AG09309 (cell line): ENCODE data around the gene RIN3.

ENCODE experiments used
- DNase-seq: peaks from one replicate; pipeline ENCODE4 v3.0.0-alpha.2; 2010; ENCODE audit warnings: low read depth
- H3K4me3 ChIP-seq: 2 replicates; pipeline ENCODE4 v1.5.1; 2011; ENCODE audit warnings: mild to moderate bottlenecking, low read depth, low read length, moderate library complexity; ENCODE audit not compliant: control insufficient read depth
- CTCF ChIP-seq: IDR thresholded peaks from 2 replicates; pipeline ENCODE4 v1.5.1; 2011; ENCODE audit warnings: mild to moderate bottlenecking, low read depth, low read length, inconsistent platforms; ENCODE audit not compliant: insufficient read depth, control insufficient read depth; ENCODE audit errors: missing control alignments

Gene RIN3

DNA sequence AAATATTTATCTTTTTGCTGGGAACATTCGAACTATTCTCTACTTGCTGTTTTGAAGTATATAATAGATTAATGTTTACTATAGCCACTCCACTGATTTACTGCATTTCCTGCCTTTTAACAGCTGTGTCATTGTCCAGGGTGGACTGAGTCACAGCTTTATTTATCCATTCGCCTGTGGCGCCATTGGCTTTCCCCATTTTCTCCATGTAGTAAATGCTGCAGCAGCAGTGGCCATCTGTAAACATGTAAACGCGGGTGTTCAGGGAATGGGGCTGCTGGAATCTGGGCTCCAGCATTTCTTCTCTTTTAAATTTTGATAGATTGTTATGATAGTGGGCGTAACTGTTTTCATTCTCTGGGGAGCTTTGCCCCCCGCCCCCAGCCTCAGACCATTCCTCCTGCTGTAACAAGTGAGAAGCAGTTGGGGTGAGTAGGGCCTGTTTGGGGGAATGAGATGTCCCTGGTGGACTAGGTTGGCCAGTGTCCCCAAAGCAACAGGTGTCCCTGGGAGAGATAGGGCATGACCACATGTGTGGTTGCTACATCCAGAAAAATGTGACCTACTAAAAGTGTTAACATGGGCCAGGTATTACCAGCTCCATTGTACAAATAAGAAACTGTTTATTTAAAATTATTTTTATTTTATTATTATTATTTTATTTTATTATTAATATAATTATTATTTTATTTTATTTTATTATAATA is 32.9 kb downstream of the RIN3 start:
- no peak for DNase-seq
- no peak for TF ChIP-seq CTCF
- H3K4me3 ChIP-seq = no peak overlapping the region

GRCh38 chr14:92549105-92549858 is 35.7 kb downstream of the RIN3 start:
- no peak for TF ChIP-seq CTCF
- no peak for DNase-seq
- no peak overlapping the region for H3K4me3 ChIP-seq

GRCh38 chr14:92549859-92550230 is 36.3 kb downstream of the RIN3 start:
- no peak for DNase-seq
- no peak overlapping the region for H3K4me3 ChIP-seq
- TF ChIP-seq CTCF = no peak

GRCh38 chr14:92551044-92551841 is 37.7 kb downstream of the RIN3 start:
- no peak for TF ChIP-seq CTCF
- no peak for DNase-seq

DNA sequence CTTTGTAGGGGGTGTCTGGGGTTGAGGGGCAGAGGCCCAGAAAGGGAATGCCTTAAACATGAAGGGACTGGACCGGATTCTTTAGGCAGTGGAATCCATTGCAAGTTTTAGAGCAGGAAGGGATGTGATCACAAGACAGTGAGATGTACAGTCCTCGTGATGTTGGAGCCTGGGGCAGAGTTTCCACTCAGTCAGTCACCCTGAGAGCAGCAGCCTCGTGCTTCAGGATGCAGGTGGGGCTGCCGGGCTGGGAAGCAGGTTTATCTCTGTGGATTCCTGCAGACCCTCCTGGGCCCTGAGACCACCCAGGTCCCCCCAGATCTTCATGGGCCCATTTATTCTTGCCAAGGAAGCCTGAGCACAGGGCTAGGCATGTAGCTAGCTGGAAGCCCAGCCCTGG is 38.5 kb downstream of the RIN3 start:
- H3K4me3 ChIP-seq = no peak overlapping the region
- TF ChIP-seq CTCF = no peak
- DNase-seq = no peak

More at GRCh38 chr14:92551044-92551841, 37.7 kb downstream of the RIN3 start:
- H3K4me3 ChIP-seq = no peak overlapping the region

DNA sequence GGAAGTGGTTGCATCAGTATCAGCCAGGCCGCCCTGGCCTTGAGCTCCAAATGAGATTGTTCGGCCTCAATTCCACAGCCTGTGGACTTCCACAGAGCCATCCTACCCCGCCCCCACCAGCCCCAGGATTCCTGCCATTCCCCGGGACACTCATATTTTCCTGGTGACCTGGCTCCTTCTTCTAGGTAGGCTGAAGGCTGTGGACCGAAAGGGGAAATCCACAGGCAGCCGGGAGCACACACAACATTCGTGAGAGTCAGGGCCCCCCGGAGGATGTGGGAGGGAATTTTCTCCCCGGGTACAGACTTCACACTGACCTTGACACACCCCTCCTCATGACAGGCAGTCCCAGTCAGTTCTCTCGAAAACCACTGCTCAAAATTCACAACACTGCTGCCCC is 39.9 kb downstream of the RIN3 start:
- peak; percentile 11 for DNase-seq
- peak; percentile 36 for TF ChIP-seq CTCF
- H3K4me3 ChIP-seq = no peak overlapping the region
